Panc1 (cell line): Measurements from ENCODE around the gene ZMYM4. TPM values are rescaled to one million over a fixed set of nuclear protein-coding genes. Genes with fewer than 3 reads are reported as not detected.

Experiments used
- ATAC-seq: fragments of 200-7000 bp; cut with Tn5 transposase; 2 replicates; pipeline ENCODE4 v1.9.1; 2020; ENCODE audit warnings: mild to moderate bottlenecking, moderate library complexity
- BruUV-seq: library from RNA; stranded (reverse); fragments of 400-500 nt; replicated peaks from 2 replicates; lab custom pipeline; 2021; lab: Mats Ljungman, UMichigan
- CTCF ChIA-PET: fragments of 300-600 bp; sonication (Branson Sonifier 250); formaldehyde crosslinking; loops from one replicate; lab custom pipeline; 2022; ENCODE audit warnings: antibody characterized with exemption; lab: Charles Lee
- POLR2A ChIA-PET: fragments of 300-600 bp; sonication (Branson Sonifier 250); formaldehyde crosslinking; loops from one replicate; lab custom pipeline; 2022; ENCODE audit warnings: antibody characterized with exemption; lab: Charles Lee
- DNase-seq: peaks from one replicate; pipeline ENCODE4 v3.0.0-alpha.2; 2010; ENCODE audit warnings: low read depth, low spot score
- H3K27ac ChIP-seq: 2 replicates; pipeline ENCODE4 v1.5.1; 2011; ENCODE audit warnings: mild to moderate bottlenecking, low read length, inconsistent platforms
- H3K27me3 ChIP-seq: fragments of 200-500 bp; sonication (Bioruptor generic); 2 replicates; pipeline ENCODE4 v1.6.0; 2014; ENCODE audit warnings: low read length, inconsistent platforms; ENCODE audit not compliant: control insufficient read depth, insufficient read depth
- H3K36me3 ChIP-seq: fragments of 200-500 bp; sonication (Bioruptor generic); 2 replicates; pipeline ENCODE4 v1.5.1; 2014; ENCODE audit warnings: inconsistent platforms, mild to moderate bottlenecking, low read length, moderate library complexity; ENCODE audit not compliant: control insufficient read depth, insufficient read depth
- H3K4me1 ChIP-seq: 2 replicates; pipeline ENCODE4 v1.5.1; 2011; ENCODE audit warnings: inconsistent platforms, mild to moderate bottlenecking, low read length, moderate library complexity; ENCODE audit not compliant: control insufficient read depth, insufficient read depth
- H3K4me3 ChIP-seq, 2 experiments: 2 replicates each; pipeline ENCODE4 v1.5.1; 2011 to 2012; ENCODE audit warnings: low read depth in 2 of 2, low read length in 2 of 2, mild to moderate bottlenecking in 2 of 2, inconsistent platforms in 1 of 2, moderate library complexity in 1 of 2
- H3K9me3 ChIP-seq: fragments of 200-500 bp; sonication (Bioruptor generic); 2 replicates; pipeline ENCODE4 v1.5.1; 2014; ENCODE audit warnings: low read depth, mild to moderate bottlenecking, inconsistent platforms, low read length, moderate library complexity; ENCODE audit not compliant: control insufficient read depth, insufficient read depth
- CTCF ChIP-seq: fragments of 450-650 bp; IDR thresholded peaks from 2 replicates; pipeline ENCODE4 v1.5.1; 2017; ENCODE audit warnings: mild to moderate bottlenecking
- POLR2AphosphoS5 ChIP-seq: IDR thresholded peaks from 2 replicates; pipeline ENCODE4 v1.6.1; 2012; ENCODE audit warnings: mild to moderate bottlenecking, low read depth, low read length, moderate library complexity
- REST ChIP-seq, 2 experiments: IDR thresholded peaks; 2 replicates each; pipeline ENCODE4 v1.6.1; 2011 to 2012; ENCODE audit warnings: low read depth in 2 of 2, control low read depth in 1 of 2, low read length in 1 of 2, mild to moderate bottlenecking in 1 of 2, moderate library complexity in 1 of 2; ENCODE audit not compliant: insufficient read depth in 1 of 2
- SIN3A ChIP-seq: IDR thresholded peaks from 2 replicates; pipeline ENCODE4 v1.6.1; 2012; ENCODE audit warnings: low read depth, mild to moderate bottlenecking, low read length, moderate library complexity, borderline replicate concordance; ENCODE audit not compliant: insufficient read depth
- TCF7L2 ChIP-seq: IDR thresholded peaks from 2 replicates; pipeline ENCODE4 v1.6.1; 2011; ENCODE audit warnings: mild to moderate bottlenecking, low read depth, low read length, inconsistent platforms
- in situ Hi-C: cut with HindIII; loops from 2 replicates; pipeline ENCODE4 v1.10.0; 2016; ENCODE audit warnings: low sequenced_read_pairs, low pct_unique_long_range_greater_than_20kb
- intact Hi-C: fragments of 100-400 bp; cut with micrococcal nuclease; formaldehyde crosslinking; loops from one replicate; pipeline ENCODE4 v1.10.0; 2022; ENCODE audit not compliant: unreplicated experiment
- total RNA-seq: library from RNA; stranded (reverse); gene quantifications from one replicate; pipeline ENCODE4 v1.2.1, GENCODE V29; 2021; ENCODE audit not compliant: unreplicated experiment

Gene ZMYM4
- total RNA-seq, 1 experiment from 2014 or later = 82.2 TPM

- Histone ChIP-seq H3K9me3 (peaks cover 4% of the 10 kb centered on the region; the same call in 1 of the 2 replicates), H3K36me3 (no peaks in the 10 kb centered on the region), H3K27ac (no peak overlapping the region), H3K4me1 (no peaks in the 10 kb centered on the region; the same call in 1 of the 2 replicates), H3K27me3 (no peaks in the 10 kb centered on the region), H3K4me3 (no peak overlapping the region)
- ChIA-PET CTCF (no interaction called here), POLR2A (no interaction called here)
- ATAC-seq = no peak
- intact Hi-C loops = no loop called here
- no TSS peak for BruUV-seq
- no peak for DNase-seq
- in situ Hi-C loops = no loop called here
- TF ChIP-seq POLR2AphosphoS5 (no peak), REST (IDR thresholded peaks at IDR 0.05; ENCODE audit: insufficient read depth in 1 of 2, low read depth in 2 of 2, low read length in 1 of 2) (no peak), SIN3A (no peak), CTCF (no peak), TCF7L2 (no peak)
Observed at GRCh38 chr1:35280006-35280405, 11.5 kb downstream of the ZMYM4 start.

- BruUV-seq = no TSS peak
- Histone ChIP-seq H3K27ac (no peak overlapping the region), H3K4me1 (no peaks in the 10 kb centered on the region), H3K27me3 (no peaks in the 10 kb centered on the region), H3K4me3 (no peak overlapping the region), H3K9me3 (peaks cover 4% of the 10 kb centered on the region; the same call in 1 of the 2 replicates), H3K36me3 (no peaks in the 10 kb centered on the region)
- TF ChIP-seq TCF7L2 (no peak), REST (IDR thresholded peaks at IDR 0.05; ENCODE audit: insufficient read depth in 1 of 2, low read depth in 2 of 2, low read length in 1 of 2) (no peak), POLR2AphosphoS5 (no peak), CTCF (no peak), SIN3A (no peak)
- in situ Hi-C loops (no loop called here), intact Hi-C loops (no loop called here)
- POLR2A ChIA-PET = no interaction called here
- ATAC-seq = no peak
- DNase-seq = no peak
- CTCF ChIA-PET = no interaction called here
Observed at GRCh38 chr1:35281565-35281964, 13.1 kb downstream of the ZMYM4 start.
